ENCODE measurements around the gene F2RL1. TPM values are rescaled to one million over a fixed set of nuclear protein-coding genes. Genes with fewer than 3 reads are reported as not detected.

Gene F2RL1
- total and polyA plus RNA-seq, 7 experiments from 2014 or later = 0.48 to 6.2 (median 3.2) TPM

DNA sequence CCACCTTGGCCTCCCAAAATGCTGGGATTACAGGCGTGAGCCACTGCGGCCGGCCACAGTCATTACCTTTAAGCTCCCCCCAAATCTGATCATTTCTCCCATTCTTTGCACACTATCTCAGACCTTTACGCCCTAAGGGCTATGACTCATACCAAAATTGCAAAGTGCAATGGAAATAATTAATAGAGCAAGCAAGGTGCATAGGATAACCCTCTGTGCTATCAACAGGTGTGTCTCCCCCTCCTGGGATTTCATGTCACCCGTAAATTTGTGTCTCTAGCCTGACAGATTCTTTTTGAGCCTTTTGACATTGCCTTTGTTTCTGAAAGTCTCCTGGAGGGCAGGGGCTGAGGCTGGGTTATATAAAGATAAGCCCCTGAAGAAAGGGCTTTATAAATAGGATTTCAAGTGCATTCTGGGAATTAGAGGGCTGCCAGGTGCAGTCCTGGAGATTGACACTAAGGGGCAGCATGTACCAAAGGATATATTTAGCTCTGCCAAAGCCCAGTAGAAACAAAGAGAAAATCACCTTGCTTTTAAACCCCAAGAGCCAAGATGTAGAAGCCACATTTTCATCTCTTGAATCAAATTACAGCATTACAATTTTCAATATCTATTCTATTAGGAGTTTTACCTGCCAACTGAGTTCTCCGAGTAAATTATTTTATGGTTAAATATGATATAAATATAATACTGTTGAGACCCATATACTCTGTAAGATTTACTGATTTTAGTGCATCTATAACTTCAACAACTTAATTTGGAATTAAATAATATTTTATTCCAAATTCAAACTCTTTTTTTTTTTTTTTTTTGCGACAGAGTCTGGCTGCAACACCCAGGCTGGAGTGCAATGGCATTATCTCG is 49.2 kb downstream of the F2RL1 start:
- ChIA-PET CTCF (interaction anchor here (1.0 to 2.0 kb wide), 4 partner anchors 83 to 1432 kb away, joined by 3 to 6 read pairs (median 4); partner anchors contain the start of gene WDR41), POLR2A (no interaction called here)

DNA sequence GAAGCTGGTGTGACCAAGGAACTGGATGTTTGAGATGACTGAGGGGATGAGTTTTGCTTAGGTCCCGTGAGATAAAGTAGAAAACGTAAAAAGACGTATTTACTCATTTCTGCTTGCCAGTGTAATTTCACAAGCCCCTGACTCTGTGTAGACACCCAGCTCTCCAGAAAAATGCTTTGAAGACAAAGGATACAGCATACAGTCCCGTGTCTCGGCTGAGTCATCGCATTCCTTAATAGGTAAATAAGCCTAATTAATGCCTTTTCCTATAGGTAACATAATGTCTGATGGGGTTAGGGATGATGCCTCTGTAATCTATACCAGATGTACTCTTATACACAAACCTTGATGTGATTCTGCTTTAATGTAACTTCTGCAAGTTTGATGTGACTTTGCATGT is 51.2 kb downstream of the F2RL1 start:
- no peak overlapping the region for H3K27ac Mint-ChIP-seq
- no peaks in the 10 kb centered on the region for H3K27me3 Mint-ChIP-seq
- no peaks in the 10 kb centered on the region for H3K4me1 ChIP-seq (ENCODE audit: control insufficient read depth in 2 of 2, insufficient read depth in 2 of 2, low read length in 2 of 2)
- no peaks in the 10 kb centered on the region for H3K36me3 ChIP-seq (ENCODE audit: control insufficient read depth in 2 of 3, insufficient read depth in 3 of 3, low read length in 3 of 3)
- H3K9me3 ChIP-seq (ENCODE audit: control insufficient read depth in 2 of 3, low read length in 3 of 3) = no peaks in the 10 kb centered on the region
- no peak overlapping the region for H3K4me3 Mint-ChIP-seq
- H3K4me3 ChIP-seq (ENCODE audit: low read length) = no peak overlapping the region
- peaks cover 0 to 6% (median 0%) of the 10 kb centered on the region in 7 donors for H3K4me1 Mint-ChIP-seq
- no peak overlapping the region for H3K27ac ChIP-seq (ENCODE audit: low read depth, low read length)
- DNase-seq = no peak
- intact Hi-C loops (cut with micrococcal nuclease) = no loop called here
- no peak for ATAC-seq
- H3K27me3 ChIP-seq (ENCODE audit: control insufficient read depth in 2 of 2, insufficient read depth in 2 of 2, low read length in 2 of 2) = no peaks in the 10 kb centered on the region
- no peaks in the 10 kb centered on the region for H3K36me3 Mint-ChIP-seq
- CTCF ChIA-PET = interaction anchor here (1.8 to 2.1 kb wide), 2 partner anchors 12 to 622 kb away, joined by 5 to 7 read pairs; partner anchors contain the start of gene WDR41
- POLR2A ChIA-PET = no interaction called here
- no peaks in the 10 kb centered on the region for H3K9me3 Mint-ChIP-seq

More for the DNA sequence above, 49.2 kb downstream of the F2RL1 start:
- no peaks in the 10 kb centered on the region for H3K36me3 Mint-ChIP-seq
- no peak overlapping the region for H3K27ac Mint-ChIP-seq
- peak; percentile 14 to 63 (median 53) for DNase-seq
- H3K4me1 ChIP-seq (ENCODE audit: control insufficient read depth in 2 of 2, insufficient read depth in 2 of 2, low read length in 2 of 2) = no peaks in the 10 kb centered on the region
- H3K27ac ChIP-seq (ENCODE audit: low read depth, low read length) = no peak overlapping the region
- H3K9me3 ChIP-seq (ENCODE audit: control insufficient read depth in 2 of 3, low read length in 3 of 3) = no peaks in the 10 kb centered on the region
- H3K36me3 ChIP-seq (ENCODE audit: control insufficient read depth in 2 of 3, insufficient read depth in 3 of 3, low read length in 3 of 3) = no peaks in the 10 kb centered on the region
- no peak overlapping the region for H3K4me3 ChIP-seq (ENCODE audit: low read length)
- H3K27me3 ChIP-seq (ENCODE audit: control insufficient read depth in 2 of 2, insufficient read depth in 2 of 2, low read length in 2 of 2) = no peaks in the 10 kb centered on the region
- ATAC-seq = peak; percentile 90
- intact Hi-C loops (cut with micrococcal nuclease) = loop anchor here (1.0 to 10.0 kb wide), 8 partner anchors 148 to 1295 kb away; partner anchors contain the start of genes AGGF1 (in 1 of the 2) and WDR41 (in 1 of the 2)
- no peaks in the 10 kb centered on the region for H3K9me3 Mint-ChIP-seq
- H3K4me3 Mint-ChIP-seq = no peak overlapping the region
- no peaks in the 10 kb centered on the region for H3K27me3 Mint-ChIP-seq
- peaks cover 0 to 4% (median 0%) of the 10 kb centered on the region in 7 donors for H3K4me1 Mint-ChIP-seq

DNA sequence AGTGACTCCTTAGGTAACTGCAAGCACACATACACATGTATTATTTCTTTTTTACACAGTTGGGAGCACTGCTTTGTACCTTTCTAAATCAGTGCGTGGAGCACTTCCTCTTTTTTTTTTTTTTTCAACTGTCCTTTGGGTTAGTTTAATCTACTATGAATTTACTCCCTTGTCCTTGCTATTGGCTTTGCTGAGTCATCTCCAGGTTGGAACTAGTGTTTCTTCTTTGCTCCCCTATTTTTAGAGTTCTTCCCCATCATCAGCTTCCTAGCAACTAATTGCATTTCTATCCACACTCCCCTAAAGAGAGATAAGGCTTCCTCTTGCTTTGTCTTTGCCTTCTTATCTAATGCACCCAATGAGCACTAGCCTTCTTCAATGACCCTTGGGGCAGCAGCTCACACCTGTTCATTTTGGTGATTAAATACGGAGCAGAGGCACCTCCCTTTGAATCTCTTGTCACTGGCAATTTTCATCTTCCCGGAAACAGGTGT is 55.3 kb downstream of the F2RL1 start:
- intact Hi-C loops (cut with micrococcal nuclease) = no loop called here
- no peak for ATAC-seq
- POLR2A ChIA-PET = no interaction called here

More for the DNA sequence above, 55.3 kb downstream of the F2RL1 start:
- CTCF ChIA-PET = no interaction called here
- Histone ChIP-seq H3K4me1 (ENCODE audit: control insufficient read depth in 2 of 2, insufficient read depth in 2 of 2, low read length in 2 of 2) (no peaks in the 10 kb centered on the region), H3K4me3 (ENCODE audit: low read length) (no peak overlapping the region), H3K9me3 (ENCODE audit: control insufficient read depth in 2 of 3, low read length in 3 of 3) (no peaks in the 10 kb centered on the region), H3K27ac (ENCODE audit: low read depth, low read length) (no peak overlapping the region), H3K27me3 (ENCODE audit: control insufficient read depth in 2 of 2, insufficient read depth in 2 of 2, low read length in 2 of 2) (no peaks in the 10 kb centered on the region), H3K36me3 (ENCODE audit: control insufficient read depth in 2 of 3, insufficient read depth in 3 of 3, low read length in 3 of 3) (no peaks in the 10 kb centered on the region)
- peaks cover 0 to 5% (median 0%) of the 10 kb centered on the region in 7 donors for H3K4me1 Mint-ChIP-seq
- no peak overlapping the region for H3K4me3 Mint-ChIP-seq
- no peaks in the 10 kb centered on the region for H3K9me3 Mint-ChIP-seq
- H3K36me3 Mint-ChIP-seq = peaks cover 0 to 2% (median 0%) of the 10 kb centered on the region in 5 donors
- no peak for DNase-seq
- H3K27me3 Mint-ChIP-seq = no peaks in the 10 kb centered on the region
- H3K27ac Mint-ChIP-seq = no peak overlapping the region

Other genes with a start within 250 kb of the F2RL1 start
- not detected for gene F2RL2, start 195.6 kb upstream of the F2RL1 start, total RNA-seq
- under 1 TPM; 0.46 to 0.51 TPM for gene F2RL2, start 195.6 kb upstream of the F2RL1 start, polyA plus RNA-seq
- 1 to 10 TPM in 3 of 5 experiments, under 1 TPM in 2; 0.65 to 8.2 (median 1.2) TPM for gene F2R, start 102.9 kb upstream of the F2RL1 start, total RNA-seq
- gene F2R, start 102.9 kb upstream of the F2RL1 start, polyA plus RNA-seq = under 1 TPM; 0.23 to 0.43 TPM
- 1 to 10 TPM in 3 of 5 experiments, not detected in 2; 1.3 to 5.3 (median 4.2) TPM for gene S100Z, start 31.0 kb downstream of the F2RL1 start, total RNA-seq
- gene S100Z, start 31.0 kb downstream of the F2RL1 start, polyA plus RNA-seq = not detected
- 1 to 10 TPM in 1 of 5 experiments, under 1 TPM in 1, not detected in 3; 0.60 to 3.2 TPM for gene CRHBP, start 134.0 kb downstream of the F2RL1 start, total RNA-seq
- gene CRHBP, start 134.0 kb downstream of the F2RL1 start, polyA plus RNA-seq = not detected
- 10 to 100 TPM; 17.2 to 32.4 (median 29.2) TPM for gene AGGF1, start 211.4 kb downstream of the F2RL1 start, total RNA-seq
- 10 to 100 TPM; 27.5 to 33.3 TPM for gene AGGF1, start 211.4 kb downstream of the F2RL1 start, polyA plus RNA-seq

Measured in naive thymus-derived CD4-positive, alpha-beta T cell (primary cell).